Activated CD4-positive, alpha-beta T cell treated with anti-CD3 and anti-CD28 coated beads, Interleukin-2, amount 50 U/mL, for 1 hour (primary cell): Measurements from ENCODE around the gene PTPRN2.
"Not testable (repeated sequence)": the region's sequence is repeated elsewhere in the genome, so short reads cannot be mapped to it uniquely, and the experiment has no call there.

Source experiments
- DNase-seq: peaks from one replicate; pipeline ENCODE4 v3.0.0-alpha.2; 2020

The PTPRN2 gene

DNA sequence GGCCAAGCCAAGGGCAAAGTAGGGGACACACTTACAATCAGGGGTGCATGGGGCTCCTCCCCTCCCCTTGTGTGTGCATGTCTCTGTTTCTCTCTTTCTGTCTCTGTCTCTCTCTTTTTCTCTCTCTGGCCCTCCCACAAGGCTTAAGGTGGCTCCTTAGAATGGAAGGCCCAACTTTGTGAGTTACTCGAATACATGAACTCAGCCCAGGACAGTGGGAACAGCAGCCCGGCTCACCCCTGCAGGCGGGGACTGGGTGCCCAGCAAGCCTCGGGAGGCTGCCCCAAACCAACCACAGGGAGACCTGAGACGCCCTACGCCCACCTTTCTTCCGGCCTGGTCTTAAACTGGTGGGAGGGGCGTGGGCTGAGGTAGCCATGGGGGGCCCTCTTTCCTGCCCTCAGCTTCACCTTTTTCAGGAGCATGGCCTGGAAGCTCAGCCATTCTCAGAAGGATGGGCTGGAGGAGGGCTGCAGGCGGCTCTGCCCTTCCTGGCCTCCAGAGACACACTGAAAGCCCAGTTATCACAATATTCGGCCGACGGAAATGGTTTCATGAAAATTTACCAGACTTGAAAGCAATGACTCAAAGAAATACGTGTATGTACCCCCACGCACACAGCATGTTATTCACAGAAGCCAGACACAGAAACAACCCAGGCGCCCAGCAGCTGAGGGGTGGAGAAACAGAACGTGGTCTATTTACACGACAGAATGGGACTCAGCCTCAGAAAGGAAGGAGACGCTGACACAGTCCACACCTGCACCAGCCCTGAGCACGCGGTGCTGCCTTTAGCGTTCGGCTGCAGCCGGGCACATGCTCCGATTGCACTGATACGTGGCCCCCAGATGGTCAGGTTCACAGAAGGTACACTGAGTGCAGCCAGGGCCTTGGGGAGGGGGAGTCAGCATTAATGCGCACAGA, 229.5 kb downstream of the PTPRN2 start:
- no peak for DNase-seq

DNA sequence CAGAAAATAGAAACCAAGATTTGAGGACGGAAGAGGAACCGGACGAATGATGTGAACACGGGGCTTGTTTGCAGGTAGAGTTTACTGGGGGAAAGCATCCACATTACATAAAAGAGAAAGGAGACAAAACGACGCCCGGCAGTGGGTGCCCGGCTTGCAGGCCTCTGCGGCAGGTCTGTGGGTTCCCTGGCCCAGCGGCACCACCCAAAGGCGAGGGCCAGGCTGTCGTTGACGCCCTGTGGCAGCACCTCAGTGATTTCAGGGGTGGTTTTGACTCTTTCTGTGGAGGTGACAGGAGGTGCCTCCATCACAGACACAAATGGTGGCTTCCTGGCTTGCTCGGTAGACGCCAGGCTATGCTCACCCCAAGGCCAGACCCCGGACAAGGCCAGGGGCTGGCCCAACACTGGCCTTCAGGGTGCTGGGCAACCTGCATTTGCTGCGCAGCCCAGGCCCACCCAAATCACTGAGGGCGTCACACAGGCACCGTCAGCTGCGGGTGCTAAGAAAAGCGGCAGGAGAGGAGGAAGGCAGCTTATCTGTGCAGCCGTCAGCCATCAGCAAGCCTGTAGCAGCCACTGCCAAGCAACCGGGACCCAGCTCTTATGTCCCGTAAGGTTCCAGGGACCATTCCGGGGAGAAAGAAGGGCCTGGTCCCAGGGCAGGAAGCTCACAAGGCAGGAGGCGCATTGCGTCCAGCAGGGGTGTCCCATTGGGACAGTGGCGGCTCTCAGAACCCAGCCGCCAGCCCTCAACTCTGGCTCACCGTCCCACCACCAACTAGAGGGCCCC, 230.3 kb downstream of the PTPRN2 start:
- no peak for DNase-seq

DNA sequence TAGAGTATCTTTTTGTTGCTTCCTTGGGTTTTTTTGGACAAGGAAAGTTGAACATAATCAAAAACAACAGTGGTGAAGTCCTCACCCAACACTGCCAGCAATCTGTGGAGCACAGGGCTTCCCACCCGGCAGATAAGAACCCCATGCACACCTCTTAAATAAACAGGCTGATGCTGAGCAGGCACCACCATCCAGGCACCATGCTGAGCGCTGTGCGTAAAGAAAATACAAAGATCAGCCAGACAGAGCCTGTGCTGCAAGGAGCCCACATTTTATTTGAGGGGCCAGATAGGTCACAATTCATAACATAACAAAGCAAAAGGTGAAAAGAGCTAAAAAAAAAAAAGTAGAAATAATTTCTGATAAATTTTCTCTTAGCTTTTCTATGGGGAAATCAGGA, 231.2 kb downstream of the PTPRN2 start:
- no peak for DNase-seq

DNA sequence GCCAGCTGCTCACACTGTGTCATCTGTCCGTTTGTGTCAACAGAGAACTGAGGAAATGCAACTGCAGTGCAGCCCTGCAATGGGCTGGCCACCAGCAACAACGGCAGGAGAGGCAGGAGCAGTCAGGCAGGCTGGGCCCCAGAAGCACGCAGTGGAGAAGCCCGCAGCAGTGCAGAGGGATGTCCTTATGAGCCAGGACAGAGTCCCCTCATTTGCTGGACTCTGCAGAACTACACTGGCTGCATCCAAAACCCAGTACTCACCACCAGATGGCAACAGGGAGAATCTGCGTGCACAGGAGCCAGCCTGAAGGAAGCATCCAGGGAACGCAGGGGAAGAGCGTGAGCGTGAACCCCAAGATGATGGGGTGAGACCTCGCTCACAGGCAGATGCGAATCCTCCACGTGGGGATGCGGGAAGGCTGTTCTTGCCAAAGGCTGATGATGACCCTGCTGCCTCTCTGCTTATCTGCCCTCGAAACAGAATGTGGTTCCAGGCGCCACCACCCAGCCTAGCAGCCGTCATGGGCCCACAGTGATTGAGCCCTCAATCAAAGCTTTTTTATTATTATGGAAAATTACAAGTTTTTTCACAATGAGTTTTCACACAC, 232.1 kb downstream of the PTPRN2 start:
- DNase-seq, result no peak

DNA sequence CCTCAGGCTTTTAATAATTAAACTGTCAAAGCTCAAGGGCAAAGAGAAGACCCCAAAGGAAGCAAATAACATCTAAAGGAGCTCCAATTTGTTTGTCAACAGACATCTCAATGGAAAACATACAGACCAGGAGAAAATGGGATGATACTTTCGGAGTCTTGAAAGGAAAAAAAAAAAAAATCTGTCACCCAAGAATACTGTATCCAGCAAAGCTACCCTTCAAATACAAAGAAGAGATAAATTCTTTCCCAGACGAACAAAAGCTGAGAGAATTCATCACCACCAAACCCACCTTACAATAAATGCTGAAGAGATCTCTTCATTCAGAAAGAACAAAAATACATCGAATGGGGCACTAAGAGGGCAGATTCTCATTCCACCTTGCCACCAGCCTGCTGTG, 232.8 kb downstream of the PTPRN2 start:
- DNase-seq, result no peak

DNA sequence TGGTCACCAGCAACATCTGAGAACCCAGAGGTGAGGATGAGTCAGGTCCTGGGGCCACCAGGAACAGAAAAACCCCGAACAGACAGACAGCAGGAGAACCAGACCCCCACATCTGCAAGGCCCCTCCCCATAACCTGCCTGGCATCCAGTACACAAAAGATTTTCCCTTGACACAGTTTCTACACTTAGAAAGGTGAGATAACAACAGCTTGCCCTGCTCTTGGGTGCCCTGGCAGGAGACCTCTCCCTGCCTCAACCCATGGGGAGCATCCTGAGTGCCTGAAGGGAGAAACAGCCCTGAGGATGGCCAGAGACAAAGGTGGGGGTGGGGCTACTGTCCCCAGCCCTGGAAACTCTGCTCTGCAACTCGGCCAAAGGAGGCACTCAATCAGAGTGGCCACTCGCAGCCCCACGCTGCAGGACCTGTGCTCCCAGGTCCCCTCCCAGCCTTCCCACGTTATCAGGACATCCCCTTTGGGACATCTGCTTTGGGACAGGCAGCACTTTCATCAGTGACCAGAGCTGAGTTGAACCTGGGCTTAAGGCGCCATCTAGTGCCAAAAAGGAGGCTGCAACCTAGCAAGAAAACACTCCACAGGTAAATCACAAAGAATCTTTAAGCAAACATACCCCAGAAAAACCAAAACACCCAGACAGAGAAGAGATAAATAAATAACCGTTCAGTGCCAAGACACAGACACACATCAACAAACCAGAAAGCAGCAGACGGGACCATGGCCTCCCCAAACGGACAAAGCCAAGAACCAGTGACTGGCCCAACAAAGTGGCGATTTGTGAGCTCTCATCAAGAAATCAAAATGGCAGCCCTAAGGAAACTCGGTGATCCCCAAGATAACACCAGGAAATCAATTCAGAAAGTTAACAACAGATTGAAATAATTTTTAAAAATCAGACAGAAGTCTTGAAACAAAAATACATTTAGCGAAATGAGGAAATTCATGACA, 233.7 kb downstream of the PTPRN2 start:
- no peak for DNase-seq

DNA sequence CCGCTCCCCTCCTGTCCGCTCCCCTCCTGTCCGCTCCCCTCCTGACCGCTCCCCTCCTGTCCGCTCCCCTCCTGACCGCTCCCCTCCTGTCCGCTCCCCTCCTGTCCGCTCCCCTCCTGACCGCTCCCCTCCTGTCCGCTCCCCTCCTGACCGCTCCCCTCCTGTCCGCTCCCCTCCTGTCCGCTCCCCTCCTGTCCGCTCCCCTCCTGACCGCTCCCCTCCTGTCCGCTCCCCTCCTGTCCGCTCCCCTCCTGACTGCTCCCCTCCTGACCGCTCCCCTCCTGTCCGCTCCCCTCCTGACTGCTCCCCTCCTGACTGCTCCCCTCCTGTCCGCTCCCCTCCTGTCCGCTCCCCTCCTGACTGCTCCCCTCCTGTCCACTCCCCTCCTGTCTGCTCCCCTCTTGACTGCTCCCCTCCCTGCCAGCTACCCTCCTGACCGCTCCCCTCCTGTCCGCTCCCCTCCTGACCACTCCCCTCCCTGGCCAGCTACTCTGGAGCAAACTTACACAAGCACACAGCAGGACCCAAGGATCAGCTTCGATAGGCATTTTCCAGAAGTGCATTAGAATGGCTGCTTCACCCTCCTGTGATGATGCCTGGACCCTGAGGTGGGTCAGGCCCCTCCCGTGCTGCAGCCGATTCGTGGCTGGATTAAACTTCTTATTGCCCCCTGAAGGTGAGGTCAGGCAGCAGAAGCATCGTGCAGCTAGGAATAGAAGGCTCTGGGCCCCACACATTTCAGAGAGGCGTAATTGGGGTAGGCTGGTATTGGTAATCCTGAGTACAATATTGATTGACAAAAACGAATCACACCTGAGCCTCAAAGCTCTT, 235.5 kb downstream of the PTPRN2 start:
- not testable (repeated sequence) for DNase-seq

DNA sequence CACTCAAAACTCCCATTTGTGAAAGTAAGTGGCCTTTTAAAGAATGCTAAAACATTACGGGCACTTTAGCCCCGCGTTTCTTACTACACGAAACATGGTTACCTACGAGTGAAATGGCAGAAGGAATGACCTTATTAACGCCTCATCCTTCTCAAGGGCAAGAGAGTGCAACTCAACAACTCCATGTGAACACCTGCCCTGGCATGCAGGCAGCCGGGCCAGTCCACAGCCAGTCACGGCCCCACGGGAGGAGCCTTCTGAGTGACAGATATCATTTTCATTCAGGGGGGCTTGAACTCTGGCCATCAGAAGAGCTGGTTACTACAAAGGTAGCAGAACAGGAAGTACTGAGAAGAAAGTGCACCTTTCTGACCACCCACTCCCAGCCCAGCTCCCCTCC, 236.1 kb downstream of the PTPRN2 start:
- no peak for DNase-seq

DNA sequence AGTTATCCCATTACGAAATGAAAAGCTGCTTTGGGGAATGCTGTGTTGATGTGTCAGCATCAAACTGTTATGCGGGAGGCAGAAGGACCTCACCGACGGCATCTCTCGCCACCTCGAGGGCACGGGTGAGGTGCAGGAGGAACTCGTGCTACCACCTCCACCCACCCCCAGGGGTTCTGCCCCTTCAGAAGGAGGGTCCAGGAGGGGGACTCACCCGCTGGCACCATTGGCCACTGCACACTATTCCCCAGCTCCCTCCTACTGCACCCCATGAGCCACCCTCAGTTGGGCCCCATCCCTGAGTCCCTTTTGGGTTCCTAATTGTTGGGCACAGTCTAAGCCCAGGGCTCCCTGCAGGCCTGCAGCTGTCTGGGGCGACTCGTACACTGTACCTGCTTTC, 236.6 kb downstream of the PTPRN2 start:
- DNase-seq, result no peak

DNA sequence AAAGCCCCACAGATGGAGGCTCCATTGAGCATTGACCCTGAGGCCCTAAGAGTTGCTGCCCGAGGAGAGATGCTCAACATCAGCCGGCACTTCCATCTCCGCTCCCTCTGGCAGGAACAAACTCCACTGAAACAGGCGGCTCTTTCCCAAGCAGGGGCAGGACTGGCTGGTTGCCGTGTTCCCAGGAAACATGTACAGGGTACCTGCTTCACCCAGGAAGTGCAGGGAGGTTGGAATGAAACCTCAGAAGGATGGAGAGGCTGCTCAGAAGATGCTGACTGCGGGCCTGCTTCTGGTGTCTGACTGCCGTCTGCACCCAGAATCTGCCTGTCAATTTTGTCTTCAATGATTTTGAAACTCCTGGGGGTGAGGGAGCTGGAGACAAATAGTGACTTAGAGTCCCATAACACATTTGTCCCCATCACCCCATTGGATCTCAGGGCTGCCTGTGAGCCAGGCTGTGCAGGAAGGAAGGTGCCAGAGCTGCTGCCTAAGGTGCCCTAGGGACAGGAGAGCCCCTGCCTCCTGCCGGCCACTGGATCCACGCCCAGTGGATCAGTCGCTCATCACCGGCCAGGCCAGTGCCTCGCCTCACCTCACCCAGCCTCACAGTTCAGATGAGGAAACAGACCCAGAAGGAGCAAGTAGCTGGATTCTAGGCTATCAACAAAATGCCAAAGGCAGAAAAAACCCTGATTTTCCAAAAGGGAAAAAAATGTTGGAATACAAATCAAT, 237.3 kb downstream of the PTPRN2 start:
- DNase-seq, result no peak

DNA sequence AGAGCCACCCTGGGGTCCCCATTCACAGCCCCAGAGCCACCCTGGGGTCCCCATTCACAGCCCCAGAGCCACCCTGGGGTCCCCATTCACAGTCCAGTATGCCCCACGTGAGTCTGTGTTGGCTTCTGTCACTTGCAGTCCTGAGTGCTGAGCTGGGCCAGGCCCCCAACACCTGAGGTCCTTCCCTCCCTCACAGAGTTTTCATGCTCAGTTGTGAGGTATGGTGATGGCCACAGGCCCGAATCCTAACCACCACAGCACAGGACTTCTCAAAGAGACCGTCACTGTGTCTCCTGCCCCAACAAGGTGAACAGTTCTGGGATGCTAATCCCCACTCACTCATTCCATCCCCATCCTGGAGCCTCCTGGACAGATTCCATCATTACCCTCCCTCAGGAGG, 239.2 kb downstream of the PTPRN2 start:
- DNase-seq, result no peak

DNA sequence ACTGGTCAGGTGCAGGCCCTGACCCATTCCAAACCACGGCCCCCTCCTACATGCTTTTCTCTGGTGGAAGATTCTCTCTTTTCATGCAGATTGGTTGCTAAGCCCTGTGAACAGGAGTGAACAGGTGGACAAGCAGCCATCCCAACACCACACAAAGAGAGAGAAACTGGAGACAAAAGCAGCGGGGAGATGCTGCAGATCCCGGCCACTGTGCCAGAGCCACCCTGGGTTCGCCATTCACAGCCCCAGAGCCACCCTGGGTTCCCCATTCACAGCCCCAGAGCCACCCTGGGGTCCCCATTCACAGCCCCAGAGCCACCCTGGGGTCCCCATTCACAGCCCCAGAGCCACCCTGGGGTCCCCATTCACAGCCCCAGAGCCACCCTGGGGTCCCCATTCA, 239.6 kb downstream of the PTPRN2 start:
- DNase-seq, result not testable (repeated sequence)

DNA sequence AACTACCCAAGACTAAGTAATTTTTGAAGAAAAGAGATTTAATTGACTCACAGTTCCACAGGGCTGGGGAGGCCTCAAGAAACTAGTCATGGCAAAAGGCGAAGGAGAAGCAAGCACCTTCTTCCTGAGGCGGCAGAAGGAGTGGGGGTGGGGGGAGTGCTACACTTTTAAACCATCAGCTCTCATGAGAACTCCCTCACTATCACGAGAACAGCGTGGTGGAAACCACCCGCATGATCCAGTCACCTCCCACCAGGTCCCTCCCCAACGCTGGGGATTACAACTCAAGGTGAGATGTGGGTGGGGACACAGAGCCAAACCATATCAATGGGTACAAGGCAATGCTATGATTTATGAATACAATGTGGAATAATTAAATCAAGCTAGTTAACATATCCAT, 241.9 kb downstream of the PTPRN2 start:
- no peak for DNase-seq

DNA sequence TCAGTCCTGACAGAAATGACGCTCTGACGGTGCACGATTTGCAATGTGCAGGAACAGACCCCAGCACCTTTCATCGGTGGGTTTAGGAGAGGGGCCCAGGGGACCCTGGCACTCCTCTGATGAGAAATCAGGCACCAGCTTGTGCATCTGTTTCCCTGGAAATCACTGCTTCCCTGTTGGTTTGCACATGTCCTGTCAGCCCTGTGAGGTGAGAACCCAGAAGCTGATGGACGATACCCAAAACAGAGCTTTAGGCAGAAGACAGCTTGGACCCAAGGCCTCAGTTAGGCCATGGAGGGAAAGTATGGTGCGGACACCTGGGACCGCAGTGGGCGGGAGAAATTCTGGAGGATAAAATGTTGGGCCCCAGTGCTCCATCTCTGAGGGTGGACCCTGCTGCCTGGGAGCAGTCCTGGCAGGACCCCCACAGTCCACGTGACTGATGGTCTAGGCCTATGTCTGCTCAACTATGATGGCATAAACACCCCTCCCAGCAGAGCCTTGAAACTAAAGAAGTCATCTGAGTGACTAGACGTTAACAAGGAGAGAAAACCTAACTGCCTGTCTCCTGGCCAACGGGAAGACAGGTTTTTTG, 242.8 kb downstream of the PTPRN2 start:
- no peak for DNase-seq

DNA sequence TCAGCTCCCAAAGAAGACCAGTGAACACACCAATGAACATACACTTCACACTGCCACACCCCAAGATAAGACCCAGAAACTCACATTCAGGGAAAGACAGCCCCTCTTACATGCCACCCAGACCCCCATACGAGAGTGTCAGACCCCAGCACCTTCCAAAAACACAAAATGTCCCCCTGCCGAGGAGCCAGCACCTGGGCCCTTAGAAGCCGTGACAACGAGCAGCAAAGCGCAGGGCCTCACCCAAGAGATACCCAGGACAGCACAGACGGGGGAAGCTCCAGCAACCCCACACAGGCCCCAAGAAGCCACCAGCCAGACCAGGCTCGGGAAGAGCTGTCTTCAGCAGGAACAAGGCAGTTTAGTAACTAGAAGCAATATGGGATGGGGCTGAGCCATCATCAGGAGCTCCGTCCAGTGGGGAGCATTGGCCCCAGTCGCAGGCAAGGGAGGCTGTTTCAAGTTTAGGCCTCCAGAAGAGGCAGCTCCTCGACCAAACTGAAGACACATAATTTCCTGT, 243.6 kb downstream of the PTPRN2 start:
- no peak for DNase-seq

DNA sequence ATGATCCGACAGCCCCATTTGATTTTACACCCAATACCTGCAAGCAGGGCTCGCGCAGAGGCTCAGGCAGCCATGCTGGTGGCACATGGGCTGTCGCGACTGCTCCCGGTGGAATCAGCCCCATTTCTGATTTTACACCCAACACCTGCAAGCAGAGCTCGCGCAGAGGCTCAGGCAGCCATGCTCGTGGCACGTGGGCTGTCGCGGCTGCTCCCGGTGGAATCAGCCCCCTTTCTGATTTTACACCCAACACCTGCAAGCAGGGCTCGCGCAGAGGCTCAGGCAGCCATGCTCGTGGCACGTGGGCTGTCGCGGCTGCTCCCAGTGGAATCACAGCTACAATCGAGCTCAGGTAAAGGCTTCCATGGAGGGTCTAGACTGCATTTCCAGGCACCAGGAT, 244.1 kb downstream of the PTPRN2 start:
- no peak for DNase-seq

DNA sequence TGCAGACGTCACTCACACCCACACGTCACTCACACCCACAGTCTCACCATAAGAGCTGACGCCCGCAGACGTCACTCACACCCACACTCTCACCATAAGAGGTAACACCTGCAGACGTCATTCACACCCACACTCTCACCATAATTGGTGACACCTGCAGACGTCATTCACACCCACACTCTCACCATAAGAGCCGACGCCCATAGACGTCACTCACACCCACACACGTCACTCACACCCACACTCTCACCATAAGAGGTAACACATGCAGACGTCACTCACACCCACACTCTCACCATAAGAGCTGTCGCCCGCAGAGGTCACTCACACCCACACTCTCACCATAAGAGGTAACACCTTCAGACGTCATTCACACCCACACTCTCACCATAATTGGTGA, 246.5 kb downstream of the PTPRN2 start:
- not testable (repeated sequence) for DNase-seq

DNA sequence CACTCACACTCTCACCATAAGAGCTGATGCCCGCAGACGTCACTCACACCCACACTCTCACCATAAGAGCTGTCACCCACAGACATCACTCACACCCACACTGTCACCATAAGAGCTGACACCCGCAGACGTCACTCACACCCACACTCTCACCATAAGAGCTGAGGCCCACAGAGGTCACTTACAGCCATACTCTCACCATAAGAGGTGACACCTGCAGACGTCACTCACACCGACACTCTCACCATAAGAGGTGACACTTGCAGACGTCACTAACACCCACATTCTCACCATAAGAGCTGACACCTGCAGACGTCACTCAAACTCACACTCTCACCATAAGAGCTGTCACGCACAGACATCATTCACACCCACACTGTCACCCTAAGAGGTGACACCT, 250.7 kb downstream of the PTPRN2 start:
- not testable (repeated sequence) for DNase-seq

DNA sequence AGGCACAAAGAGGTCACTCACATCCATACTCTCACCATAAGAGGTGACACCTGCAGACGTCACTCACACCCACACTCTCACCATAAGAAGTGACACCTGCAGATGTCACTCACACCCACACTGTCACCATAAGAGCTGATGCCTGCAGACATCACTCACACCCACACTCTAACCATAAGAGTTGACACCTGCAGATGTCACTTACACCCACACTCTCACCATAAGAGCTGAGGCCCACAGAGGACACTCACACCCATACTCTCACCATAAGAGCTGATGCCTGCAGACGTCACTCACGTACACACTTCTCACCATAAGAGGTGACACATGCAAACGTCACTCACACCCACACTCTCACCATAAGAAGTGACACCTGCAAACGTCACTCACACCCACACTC, 255.1 kb downstream of the PTPRN2 start:
- DNase-seq, result not testable (repeated sequence)

DNA sequence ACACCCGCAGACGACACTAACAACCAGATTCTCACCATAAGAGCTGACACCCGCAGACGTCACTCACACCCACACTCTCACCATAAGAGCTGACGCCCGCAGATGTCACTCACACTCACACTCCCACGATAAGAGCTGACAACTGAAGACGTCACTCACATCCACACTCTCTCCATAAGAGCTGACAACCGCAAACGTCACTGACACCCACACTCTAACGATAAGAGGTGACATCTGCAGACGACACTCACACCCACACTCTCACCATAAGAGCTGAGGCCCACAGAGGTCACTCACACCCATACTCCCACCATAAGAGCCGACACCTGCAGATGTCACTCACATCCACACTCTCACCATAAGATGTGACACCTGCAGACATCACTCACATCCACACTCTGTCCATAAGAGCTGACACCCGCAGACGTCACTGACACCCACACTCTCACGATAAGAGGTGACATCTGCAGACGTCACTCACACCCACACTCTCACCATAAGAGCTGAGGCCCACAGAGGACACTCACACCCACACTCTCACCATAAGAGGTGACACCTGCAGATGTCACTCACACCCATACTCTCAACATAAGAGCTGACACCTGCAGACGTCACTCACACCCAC, 255.7 kb downstream of the PTPRN2 start:
- DNase-seq, result not testable (repeated sequence)
